Testis (tissue), 2 donors: ENCODE measurements around the gene HSCB.

Experiments used
- CTCF ChIP-seq, 3 experiments: fragments of 450-650 bp in 2 of 3; fragments of 200-600 bp in 1 of 3; sonication (generic) in 1 of 3; IDR thresholded peaks; one replicate each; pipeline ENCODE4 v1.5.1; 2016 to 2019; ENCODE audit warnings: antibody characterized with exemption in 3 of 3, mild to moderate bottlenecking in 2 of 3, moderate library complexity in 1 of 3
- POLR2A ChIP-seq: fragments of 450-650 bp; IDR thresholded peaks from one replicate; pipeline ENCODE4 v1.6.1; 2017; ENCODE audit warnings: antibody characterized with exemption, mild to moderate bottlenecking, moderate library complexity

DNA sequence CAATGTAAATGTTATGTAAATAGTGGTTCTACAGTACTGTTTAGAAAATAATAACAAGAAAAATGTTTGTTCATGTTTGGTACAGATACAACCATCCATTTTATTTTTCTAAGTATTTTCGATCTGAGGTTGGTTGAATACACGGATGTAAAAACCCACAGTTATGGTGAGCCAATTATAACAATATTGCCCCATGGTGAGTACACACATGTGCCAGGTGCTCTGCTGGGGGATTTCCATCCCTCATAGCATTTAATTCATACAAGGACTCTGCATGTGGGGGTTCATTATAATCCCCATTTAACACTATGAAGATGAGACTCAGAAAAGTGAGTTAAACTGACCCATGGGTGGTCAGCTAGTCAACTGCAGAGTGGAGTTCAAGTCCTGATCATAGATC lies 38.9 kb upstream of the HSCB start:
- no peak for TF ChIP-seq POLR2A
- no peak for TF ChIP-seq CTCF (IDR thresholded peaks at IDR 0.05)
